B cell (primary cell): Measurements from ENCODE around the gene ANKRD24.

ENCODE experiments used
- CTCF ChIP-seq: fragments of 200-600 bp; IDR thresholded peaks from one replicate; pipeline ENCODE4 v1.8.0; 2022; ENCODE audit warnings: antibody characterized with exemption, mild to moderate bottlenecking
- EZH2 ChIP-seq: IDR thresholded peaks from 2 replicates; pipeline ENCODE4 v1.6.1; 2012; ENCODE audit warnings: borderline replicate concordance, low read depth, mild to moderate bottlenecking, moderate library complexity, low read length; ENCODE audit not compliant: insufficient read depth, poor library complexity, severe bottlenecking

DNA sequence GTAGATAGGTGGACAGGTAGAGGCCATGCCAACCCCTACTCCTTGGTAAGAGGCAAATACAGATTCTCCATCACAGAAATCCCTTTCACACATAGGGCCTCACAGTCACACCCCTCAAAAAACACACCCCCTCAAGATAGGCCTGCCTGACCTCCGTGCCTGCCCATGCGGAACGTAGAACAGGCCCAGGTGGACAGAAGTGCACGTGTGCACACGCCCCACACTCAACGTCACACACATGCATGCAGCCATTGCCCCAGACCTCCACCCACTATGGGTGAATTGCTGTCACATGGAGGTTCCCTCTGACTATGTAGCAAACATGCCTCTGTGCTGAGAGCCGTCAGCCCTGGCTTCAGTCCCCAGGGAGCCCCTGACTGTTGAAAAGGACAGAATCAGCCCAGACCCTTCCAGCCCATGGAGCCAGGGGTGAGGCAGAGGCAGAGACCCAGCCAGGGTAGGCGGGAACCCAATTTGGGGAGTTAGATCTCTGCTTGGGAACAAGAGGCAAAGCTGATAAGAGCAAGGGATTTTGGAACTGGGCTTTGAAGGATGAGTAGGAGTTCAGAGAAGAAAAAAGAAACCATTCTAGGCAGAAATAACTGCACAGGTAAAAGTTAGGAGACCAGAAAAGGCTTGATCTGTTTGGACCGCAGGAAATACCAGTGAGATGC lies 3.1 kb downstream of the ANKRD24 start:
- TF ChIP-seq CTCF (no peak), EZH2 (no peak)
